DMS79 treated with DMSO at 0.1 percent for 48 hours (cell line): Measurements from ENCODE around the gene GRPEL2.

Experiments used
- DNase-seq: peaks from one replicate; lab custom pipeline; 2025; lab: John Stamatoyannopoulos, UW

The GRPEL2 gene

GRCh38 chr5:149357370-149358293, 12.3 kb downstream of the GRPEL2 start, which contains the start of gene PCYOX1L:
Gene PCYOX1L (plus strand): TSS chr5:149358046. CDS start chr5:149358069, 23 bp downstream.
- peak; percentile 80 for DNase-seq

- peak; percentile 22 for DNase-seq
These were observed 13.0 kb downstream of the GRPEL2 start for GRCh38 chr5:149358294-149358651.

- DNase-seq = no peak
These were observed 13.7 kb downstream of the GRPEL2 start for GRCh38 chr5:149358868-149359495.

GRCh38 chr5:149360272-149360671, 15.0 kb downstream of the GRPEL2 start:
- DNase-seq = no peak

- DNase-seq = no peak
These were observed 17.2 kb downstream of the GRPEL2 start for GRCh38 chr5:149362541-149362940.

GRCh38 chr5:149363358-149363757, 18.1 kb downstream of the GRPEL2 start:
- no peak for DNase-seq

- no peak for DNase-seq
These were observed 18.6 kb downstream of the GRPEL2 start for GRCh38 chr5:149363936-149364335.

- DNase-seq = no peak
These were observed 19.4 kb downstream of the GRPEL2 start for GRCh38 chr5:149364719-149365118.

GRCh38 chr5:149365418-149365817, 20.1 kb downstream of the GRPEL2 start:
- DNase-seq = no peak

- DNase-seq = no peak
These were observed 20.9 kb downstream of the GRPEL2 start for GRCh38 chr5:149366169-149366729.

GRCh38 chr5:149367249-149367971, 22.1 kb downstream of the GRPEL2 start:
- peak; percentile 1 for DNase-seq

GRCh38 chr5:149367972-149368645, 22.8 kb downstream of the GRPEL2 start:
- DNase-seq = no peak

GRCh38 chr5:149370878-149371277, 25.6 kb downstream of the GRPEL2 start:
- no peak for DNase-seq

GRCh38 chr5:149371296-149371962, 26.1 kb downstream of the GRPEL2 start:
- DNase-seq = peak; percentile 36

- DNase-seq = no peak
These were observed 26.9 kb downstream of the GRPEL2 start for GRCh38 chr5:149372076-149372795.

GRCh38 chr5:149372932-149373331, 27.6 kb downstream of the GRPEL2 start:
- no peak for DNase-seq

- no peak for DNase-seq
These were observed 29.0 kb downstream of the GRPEL2 start for GRCh38 chr5:149374303-149374702.

- DNase-seq = no peak
These were observed 29.5 kb downstream of the GRPEL2 start for GRCh38 chr5:149374801-149375200.

GRCh38 chr5:149375434-149375833, 30.1 kb downstream of the GRPEL2 start:
- no peak for DNase-seq

GRCh38 chr5:149376104-149376503, 30.8 kb downstream of the GRPEL2 start:
- DNase-seq = no peak
